DMS114 treated with DMSO at 0.1 percent for 48 hours (cell line): ENCODE results near the gene ANKRD44.
"Not testable (repeated sequence)": the region's sequence is repeated elsewhere in the genome, so short reads cannot be mapped to it uniquely, and the experiment has no call there.

Experiments used
- DNase-seq: peaks from one replicate; lab custom pipeline; 2025; ENCODE audit not compliant: unreplicated experiment; lab: John Stamatoyannopoulos, UW

ANKRD44 gene

DNA sequence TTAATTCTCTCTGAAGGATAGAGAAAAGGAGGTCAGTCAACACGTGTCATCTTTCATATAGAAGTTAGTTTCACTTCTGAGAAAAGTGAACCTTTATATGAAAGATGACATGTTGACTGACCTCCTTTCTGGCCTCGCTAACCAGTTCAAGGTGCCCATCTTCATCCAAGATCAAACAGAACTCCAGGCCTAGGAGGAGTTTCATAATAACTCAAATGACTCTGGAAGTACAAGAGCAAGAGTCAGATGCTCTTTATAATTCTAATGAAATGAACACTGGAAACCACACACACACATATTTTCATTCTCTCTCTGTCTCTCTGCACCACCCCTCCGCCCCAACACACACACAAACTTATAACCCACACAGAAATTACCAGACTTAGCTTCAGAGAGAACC lies 16.3 kb downstream of the ANKRD44 start:
- no peak for DNase-seq

DNA sequence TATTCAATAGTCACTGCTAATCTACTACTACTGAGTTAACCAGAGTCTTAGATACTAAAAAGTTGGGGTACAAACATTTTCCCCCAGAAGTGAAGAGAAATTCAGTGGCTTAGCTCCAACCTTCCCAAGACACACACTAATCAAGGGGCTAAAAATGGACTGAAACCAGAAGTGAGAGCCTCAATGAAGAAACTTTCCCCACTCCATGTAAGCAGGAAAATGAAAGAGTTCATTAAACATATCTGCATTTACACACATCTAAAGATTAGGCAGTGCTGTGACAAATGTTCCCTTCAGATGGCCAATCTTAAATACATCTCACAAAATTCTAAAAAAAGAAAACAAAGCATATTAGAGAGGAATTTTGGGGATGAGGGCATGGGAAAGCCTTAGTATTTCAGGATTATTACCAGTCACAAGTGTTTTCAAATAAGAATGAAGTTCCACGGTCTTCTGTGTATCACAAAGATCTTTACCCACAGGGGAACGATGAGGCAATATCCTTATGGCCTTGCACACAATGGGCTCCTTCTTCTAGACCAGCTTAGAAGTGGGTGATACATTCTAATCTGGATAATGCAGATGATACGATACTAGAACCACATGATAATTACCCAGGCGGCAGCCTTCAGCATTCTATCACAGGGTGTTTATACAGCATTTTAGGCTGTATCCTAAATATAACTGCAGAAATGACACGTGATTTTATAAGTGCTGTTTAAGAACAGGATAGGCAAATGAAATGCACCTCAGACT lies 17.1 kb downstream of the ANKRD44 start:
- DNase-seq, result no peak

DNA sequence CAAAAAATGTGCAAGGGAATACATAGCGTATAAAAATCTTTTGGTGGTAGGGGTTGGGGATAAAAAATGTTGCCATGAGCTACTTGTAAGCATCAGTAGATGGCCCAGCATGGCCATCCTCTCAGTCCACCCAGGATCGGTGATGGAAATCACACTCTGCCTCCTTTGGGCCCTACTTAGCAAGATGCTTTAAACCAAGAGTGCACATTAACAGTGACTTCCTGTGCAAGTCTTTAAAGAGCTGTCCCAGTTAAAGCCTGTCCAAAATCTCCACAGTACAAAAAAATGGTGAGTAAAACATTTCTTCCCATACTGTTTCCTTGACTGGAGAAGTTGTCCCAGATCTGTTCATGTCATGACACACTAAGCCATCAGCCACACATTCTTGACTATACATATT lies 18.0 kb downstream of the ANKRD44 start:
- no peak for DNase-seq

DNA sequence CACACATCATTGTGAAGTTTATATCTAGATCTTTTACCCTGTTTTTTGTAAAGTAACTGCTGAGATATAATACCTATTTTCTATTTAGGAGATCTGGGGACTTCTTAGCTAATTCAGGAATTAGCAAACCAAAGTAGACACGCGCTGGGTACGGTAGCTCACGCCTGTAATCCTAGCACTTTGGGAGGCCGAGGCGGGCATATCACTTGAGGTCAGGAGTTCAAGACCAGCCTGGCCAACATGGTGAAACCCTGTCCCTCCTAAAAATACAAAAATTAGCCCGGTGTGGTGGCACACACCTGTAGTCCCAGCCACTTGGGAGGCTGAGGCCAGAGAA lies 23.0 kb downstream of the ANKRD44 start:
- DNase-seq, result not testable (repeated sequence)

DNA sequence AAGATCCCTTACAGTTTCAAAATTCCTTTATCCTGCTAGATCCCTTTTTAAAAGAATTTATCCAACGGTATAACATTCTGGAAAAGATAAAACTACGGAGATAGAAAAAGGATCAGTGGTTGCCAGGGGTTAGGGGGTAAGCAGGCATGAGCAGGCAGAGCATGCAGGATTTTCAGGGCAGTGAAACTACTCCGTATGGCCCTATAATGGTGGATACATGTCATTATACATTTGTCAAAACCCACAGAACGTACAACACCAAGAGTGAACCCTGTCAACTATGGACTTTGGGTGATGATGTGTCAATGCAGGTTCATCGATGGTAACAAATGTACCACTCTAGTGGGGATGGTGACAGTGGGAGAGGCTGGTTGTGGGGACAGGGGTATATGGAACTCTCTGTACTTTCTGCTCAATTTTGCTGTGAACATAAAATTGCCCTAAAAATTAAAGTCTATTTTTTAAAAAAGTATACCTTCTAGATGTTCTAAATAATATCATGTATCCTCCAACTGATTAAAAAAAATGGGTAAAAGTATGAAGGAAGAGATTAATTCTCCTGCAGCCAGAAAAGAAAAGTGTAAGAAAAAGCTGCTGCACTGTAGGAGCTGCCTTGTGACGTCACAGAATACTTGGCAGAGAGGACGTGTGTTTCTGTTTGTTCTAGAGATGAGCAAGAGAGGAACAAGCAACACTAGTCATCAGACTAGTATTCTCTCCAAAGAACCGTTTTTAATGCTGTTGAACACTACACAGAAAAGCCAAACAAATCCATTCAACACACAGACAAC lies 23.6 kb downstream of the ANKRD44 start:
- no peak for DNase-seq

DNA sequence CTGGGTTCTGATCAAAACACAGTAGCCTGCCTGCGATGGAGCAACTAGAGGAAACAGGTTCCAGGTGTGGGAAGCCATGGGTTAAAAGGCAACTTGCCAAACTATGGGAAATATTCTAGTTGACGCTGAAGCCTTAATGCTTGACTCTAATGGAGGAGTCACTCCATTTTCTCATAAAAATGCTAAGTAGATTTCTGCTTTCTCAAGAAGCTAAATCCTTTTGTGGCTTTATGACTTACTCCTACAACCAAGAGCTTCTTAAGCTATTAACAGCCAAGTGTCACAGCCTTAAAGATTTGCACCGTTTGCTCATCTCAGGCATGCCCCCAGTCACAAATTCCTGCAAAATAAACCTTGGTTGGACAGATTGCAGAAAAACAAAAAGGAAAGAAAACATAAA lies 25.2 kb downstream of the ANKRD44 start:
- no peak for DNase-seq

DNA sequence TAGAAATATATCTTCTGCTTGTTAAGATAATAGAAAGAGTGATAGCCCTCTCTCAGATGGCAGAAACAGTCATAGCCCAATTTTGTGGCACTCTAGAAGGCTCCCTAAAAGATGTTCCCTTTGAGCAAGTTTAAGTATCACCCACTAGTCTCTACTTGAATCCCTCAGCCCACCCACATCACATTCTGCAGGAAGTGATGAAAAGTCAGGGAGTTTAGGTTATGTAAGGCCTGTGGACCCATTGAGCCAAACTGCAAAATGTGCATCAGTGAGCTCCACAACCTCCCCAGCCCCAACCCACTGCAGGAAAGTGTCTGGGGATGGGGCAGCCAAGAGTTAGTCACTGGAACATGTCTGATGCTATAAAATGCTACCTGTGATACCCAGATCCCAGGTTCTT lies 25.6 kb downstream of the ANKRD44 start:
- no peak for DNase-seq

DNA sequence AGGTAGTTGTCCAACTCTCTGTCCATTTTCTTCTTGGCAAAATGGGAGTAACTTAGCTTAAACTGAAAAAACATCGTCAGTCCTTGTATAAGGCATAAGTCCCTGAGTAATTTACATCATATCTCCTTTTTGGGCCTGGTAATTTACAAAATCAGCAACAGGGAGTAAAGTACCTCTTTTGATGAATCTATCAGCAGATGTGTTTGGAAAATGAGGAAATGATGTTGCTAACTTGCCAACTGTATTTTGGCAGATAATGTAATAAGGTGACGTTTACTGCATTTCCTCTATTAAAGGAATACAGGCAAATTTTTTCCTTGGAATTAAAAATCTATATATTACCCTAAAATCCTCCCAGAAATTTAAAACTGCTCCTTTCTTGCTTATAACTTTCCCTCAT lies 29.2 kb downstream of the ANKRD44 start:
- no peak for DNase-seq

DNA sequence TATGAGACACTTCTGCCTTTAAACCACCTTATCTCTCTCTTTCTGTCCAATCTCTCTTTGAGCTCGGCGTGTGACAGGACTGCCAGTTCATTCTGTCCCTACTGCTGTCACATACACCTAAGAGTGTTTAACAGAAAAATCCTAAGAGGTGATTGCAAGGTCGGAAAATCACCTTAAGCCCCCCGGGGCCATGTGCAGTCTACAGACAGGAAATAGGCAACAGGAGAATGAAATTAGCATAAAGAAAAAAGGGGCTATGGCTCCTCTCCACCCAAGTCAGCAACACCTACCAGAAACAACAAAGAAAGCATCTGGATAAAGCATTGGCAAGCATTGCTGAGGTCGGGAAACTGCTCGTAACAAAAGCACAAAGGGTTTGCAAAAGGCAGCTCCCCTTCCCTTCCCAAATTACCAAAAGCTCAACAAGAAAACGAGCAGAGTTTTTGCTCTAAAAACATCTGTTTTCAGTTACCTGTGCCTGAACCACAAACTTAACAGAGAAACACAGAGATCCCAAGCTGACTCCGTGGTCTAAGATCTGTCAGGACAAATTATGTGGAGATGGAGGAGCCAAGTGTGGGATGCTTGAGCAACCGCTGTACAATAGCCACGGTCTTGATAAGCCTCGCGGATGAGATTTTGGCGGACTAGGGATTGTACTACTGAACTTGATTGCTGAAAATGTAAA lies 30.4 kb downstream of the ANKRD44 start:
- no peak for DNase-seq

DNA sequence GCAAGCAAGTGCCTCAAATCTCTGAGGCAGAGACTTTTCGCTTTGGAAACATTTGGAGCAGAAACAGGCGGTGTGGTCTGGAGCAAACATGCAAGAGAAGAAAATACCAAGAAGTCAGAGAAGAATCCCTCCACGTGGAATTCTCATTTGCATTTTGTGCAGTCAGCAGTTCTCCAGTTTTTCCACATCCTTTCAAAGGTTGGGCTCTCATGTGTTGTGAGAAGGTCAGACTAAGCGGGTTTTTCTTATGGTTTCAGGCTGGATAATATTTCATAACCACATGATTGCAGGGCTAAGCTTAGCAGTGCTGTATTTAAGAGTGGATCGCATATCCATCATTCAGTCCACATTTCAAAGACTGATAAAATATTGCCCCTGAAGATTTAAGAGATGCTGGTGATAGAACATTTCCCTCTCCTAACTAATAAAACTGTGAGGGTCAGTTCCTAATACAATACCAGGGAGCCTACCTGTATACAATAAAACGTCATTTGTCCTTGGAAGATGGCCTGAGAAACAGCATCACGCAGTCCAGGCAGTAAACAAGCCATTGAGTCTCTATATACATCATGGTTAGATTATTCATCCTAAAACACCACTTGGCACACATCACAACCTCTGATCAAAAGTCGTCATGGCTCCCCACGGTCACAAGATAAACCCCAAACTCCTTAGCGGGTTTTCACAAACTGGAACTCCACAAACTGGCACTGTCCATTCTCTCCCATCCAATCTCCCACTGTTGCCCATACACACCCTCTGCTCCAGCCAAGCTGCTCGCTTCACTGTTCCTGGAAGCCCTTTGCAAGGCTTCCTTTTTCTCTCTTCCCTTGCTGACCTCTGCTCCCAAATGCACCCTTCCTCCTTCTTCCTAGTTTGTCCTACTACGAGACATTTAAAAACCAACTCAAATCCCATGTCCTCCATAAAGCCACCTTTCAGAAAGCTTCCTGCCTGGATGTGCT lies 31.5 kb downstream of the ANKRD44 start:
- no peak for DNase-seq

DNA sequence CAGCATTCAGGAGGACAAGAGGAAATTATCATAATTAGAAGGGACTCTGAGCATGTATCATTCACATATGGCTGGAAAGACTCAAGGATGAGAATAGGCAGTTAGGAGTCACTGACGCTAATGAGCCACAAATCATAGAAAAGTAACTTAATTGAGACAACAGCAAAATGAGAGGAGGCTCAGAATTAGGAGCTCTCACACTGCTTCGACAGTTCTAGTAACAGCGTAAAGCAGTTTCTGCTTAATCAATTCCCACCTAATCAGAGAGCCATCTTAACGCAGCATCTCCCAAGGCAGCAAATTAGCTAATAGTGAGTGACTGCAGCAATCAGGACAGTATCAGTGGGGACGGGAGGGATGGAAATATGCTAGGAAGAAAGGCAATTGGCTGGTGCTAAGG lies 32.8 kb downstream of the ANKRD44 start:
- no peak for DNase-seq

DNA sequence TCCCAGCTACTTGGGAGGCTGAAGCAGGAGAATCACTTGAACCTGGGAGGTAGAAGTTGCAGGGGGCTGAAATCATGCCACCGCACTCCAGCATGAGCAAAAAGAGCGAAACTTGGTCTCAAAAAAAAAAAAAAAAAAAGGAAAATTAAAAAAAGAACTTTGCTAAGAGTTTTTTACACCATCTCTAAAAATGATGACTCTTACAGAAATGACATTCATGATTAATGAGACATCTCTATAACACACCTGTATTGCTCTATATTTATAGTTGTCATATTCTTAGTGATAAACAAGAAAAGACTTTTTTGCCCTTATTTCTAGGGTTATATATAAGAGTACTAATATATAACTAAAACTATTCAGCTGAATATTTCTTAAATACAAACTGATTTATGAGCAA lies 34.4 kb downstream of the ANKRD44 start:
- DNase-seq, result no peak

DNA sequence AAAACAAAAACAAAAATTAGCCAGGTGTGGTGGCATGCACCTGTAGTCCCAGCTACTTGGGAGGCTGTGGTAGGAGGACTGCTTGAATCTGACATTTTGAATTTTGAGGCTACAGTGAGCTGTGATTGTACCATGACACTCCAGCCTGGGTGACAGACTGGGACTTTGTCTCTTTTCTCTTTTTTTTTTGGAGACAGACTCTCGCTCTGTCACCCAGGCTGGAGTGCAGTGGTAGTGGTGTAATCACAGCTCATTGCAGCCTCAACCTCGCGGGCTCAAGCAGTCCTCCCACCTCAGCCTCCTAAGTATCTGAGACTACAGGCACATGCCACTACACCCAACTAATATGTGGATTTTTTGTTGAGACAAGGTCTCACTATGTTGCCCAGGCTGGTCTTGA lies 35.6 kb downstream of the ANKRD44 start:
- DNase-seq, result no peak

DNA sequence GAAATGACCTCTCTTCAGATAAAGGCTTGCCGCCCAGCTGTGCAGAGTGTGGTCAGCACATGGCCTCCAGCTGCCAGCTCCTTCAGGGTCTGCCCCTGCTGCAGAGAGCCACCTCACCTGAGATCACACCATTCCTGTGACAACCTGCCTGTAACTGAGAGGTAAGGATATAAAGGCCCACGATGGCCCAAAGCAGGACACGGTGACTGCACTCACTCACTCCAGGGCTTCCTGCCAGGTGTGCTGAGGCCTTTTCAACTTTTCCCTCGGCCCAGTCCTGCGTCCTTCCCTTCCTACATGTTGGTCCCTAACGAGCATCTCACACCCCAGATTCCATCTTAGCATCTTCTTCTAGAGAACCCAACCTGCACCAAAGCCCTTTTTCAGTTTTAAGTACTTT lies 36.2 kb downstream of the ANKRD44 start:
- DNase-seq, result no peak

DNA sequence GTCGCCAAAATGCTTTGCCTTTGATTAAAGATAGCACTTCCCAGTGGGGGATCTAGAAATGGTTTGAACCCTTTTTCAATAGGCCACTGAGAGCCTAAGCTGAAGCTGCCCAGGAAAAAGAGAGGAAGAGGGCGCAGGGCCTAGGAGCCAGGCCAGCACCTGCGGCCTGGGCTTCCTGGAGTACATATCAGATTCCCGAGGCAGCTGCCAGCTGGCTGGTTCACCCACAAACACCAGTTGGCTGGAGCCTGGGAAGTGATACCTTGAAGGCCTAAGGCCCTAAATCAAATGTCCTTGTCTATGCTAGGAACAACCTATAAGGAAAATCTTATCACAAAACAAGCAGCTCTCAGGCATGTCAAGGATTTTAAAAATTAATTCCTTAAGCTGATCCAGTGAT lies 37.1 kb downstream of the ANKRD44 start:
- no peak for DNase-seq

DNA sequence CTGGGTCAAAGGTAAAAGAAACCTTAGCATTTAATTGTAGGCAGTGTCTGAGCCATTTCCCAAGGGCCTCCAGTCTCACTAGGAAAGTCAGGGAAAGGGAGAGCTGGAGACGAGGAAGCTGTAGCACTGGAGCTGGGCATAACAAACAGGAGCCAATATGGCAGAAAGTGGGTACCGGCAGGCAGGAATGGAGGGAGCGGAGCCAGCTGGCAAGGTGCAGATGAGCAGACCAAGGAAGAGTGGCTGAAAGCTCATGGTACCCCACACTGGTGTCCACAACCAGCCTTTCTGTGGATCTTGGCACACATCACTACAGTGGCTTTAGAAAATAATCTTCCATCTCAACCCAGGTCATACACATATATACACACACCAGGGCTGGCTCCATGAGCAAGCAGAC lies 40.0 kb downstream of the ANKRD44 start:
- no peak for DNase-seq

DNA sequence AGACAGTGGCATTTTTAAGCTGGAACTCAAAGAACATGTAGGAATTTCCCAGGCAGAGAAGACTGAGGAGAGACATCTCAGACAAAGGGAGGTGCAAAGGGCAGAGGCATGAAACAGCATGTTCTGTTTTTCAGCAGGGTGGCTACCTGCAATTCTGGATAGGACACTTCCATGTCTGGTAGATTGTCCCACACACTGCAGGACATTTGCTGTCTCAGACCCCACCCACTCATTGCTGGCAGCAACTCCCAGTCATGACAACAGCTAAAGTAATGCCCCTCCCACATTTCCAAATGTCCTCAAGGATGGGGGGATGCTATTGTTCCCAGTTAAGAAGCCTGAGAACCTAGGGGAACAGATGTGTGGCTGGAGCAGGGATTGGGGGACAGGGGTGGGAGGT lies 40.8 kb downstream of the ANKRD44 start:
- DNase-seq, result no peak

DNA sequence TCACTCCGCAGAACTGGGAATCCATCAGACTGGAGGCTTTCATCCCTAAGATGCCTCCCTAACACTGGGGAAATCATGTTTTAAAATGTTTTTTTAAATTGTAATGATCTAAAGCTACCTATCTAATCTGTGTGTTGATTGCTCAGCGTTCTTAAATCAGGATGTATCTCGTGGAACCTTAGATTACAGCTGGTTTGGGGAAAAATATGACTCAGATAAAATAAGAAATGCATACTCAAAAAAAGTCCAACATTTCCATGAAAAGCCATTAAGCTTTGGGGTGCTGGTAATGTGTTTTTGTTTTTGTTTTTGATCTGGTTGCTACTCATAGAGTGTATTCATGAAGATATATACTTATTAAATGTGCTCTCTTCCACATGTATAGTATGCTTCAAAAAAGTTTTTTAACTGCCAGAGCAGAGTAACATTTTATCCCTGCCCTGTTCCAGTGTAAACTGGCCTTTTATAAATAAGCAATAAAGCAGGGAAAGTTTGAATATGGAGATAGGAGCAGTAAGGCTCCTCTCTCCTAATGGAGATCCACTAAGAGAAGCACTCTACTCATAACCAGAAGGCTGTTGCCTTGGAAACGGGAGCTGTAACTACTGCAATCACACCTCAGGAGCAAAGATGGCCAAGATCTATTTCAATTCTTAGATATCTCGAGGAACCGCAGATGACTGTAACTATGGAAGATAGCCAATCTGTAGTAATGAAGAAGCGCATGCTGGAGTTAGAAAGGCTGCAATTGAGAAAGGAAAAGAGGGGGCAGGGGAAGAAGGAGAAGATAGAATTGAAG lies 41.6 kb downstream of the ANKRD44 start:
- DNase-seq, result no peak

DNA sequence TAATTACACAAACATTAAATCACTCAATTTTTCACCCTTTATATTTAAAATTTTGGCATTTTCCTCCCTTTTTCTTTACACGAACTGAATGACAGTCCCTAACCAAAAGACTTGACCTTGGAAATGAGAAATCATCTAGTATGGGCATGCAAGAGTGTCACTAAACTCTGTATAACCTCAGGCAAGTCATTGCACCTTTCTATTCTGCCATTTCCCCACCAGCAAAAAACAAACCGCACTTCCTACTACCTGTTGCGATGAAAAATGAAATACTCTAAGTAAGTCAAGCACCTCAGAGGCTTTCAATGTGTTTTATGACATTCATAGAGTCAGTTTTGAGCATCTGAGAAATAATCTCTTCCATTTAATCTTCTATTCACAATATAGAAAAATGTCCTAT lies 44.1 kb downstream of the ANKRD44 start:
- DNase-seq, result no peak

DNA sequence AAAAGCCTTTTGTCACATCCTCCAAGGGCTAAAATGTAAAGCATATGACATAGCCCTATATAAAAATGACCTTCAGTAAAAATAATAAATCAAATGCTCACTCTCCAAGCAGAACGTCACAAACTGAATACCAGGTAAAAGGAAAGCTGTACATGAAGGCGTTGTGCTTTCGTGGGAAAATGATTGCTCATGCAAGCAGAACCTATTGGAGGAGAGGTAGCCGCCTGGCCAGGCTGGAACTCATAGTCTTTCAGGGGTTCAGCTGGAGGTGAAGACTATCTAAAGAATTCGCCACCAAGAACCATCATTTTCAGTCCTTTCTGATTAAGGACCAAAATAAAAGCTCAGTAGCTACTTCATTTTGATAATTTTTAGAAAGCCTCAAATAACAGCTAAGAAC lies 44.7 kb downstream of the ANKRD44 start:
- DNase-seq, result no peak
